Mononuclear cell (primary cell): ENCODE results near the gene THSD7A. TPM values are rescaled to one million over a fixed set of nuclear protein-coding genes. Genes with fewer than 3 reads are reported as not detected.
A peak's percentile ranks its signal among the peaks of the same experiment; 100 is the strongest.

ENCODE experiments used
- H3K27me3 ChIP-seq: 2 replicates; pipeline ENCODE4 v1.6.0; 2011; ENCODE audit warnings: low read length, control low read depth; ENCODE audit not compliant: insufficient read depth
- H3K4me1 ChIP-seq: 2 replicates; pipeline ENCODE4 v1.5.1; 2011; ENCODE audit warnings: mild to moderate bottlenecking, low read length, control low read depth; ENCODE audit not compliant: insufficient read depth
- H3K4me3 ChIP-seq: 2 replicates; pipeline ENCODE4 v1.5.1; 2011; ENCODE audit warnings: mild to moderate bottlenecking, low read length, moderate library complexity
- H3K9me3 ChIP-seq: 2 replicates; pipeline ENCODE4 v1.5.1; 2011; ENCODE audit warnings: low read depth, mild to moderate bottlenecking, control low read depth, low read length
- total RNA-seq: library from RNA; depleted of rRNA; stranded (reverse); fragments of >200 nt; gene quantifications from one replicate; pipeline ENCODE4 v1.2.3, GENCODE V29; 2012

THSD7A gene, protein sequence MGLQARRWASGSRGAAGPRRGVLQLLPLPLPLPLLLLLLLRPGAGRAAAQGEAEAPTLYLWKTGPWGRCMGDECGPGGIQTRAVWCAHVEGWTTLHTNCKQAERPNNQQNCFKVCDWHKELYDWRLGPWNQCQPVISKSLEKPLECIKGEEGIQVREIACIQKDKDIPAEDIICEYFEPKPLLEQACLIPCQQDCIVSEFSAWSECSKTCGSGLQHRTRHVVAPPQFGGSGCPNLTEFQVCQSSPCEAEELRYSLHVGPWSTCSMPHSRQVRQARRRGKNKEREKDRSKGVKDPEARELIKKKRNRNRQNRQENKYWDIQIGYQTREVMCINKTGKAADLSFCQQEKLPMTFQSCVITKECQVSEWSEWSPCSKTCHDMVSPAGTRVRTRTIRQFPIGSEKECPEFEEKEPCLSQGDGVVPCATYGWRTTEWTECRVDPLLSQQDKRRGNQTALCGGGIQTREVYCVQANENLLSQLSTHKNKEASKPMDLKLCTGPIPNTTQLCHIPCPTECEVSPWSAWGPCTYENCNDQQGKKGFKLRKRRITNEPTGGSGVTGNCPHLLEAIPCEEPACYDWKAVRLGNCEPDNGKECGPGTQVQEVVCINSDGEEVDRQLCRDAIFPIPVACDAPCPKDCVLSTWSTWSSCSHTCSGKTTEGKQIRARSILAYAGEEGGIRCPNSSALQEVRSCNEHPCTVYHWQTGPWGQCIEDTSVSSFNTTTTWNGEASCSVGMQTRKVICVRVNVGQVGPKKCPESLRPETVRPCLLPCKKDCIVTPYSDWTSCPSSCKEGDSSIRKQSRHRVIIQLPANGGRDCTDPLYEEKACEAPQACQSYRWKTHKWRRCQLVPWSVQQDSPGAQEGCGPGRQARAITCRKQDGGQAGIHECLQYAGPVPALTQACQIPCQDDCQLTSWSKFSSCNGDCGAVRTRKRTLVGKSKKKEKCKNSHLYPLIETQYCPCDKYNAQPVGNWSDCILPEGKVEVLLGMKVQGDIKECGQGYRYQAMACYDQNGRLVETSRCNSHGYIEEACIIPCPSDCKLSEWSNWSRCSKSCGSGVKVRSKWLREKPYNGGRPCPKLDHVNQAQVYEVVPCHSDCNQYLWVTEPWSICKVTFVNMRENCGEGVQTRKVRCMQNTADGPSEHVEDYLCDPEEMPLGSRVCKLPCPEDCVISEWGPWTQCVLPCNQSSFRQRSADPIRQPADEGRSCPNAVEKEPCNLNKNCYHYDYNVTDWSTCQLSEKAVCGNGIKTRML (N-terminal part only)
- total RNA-seq = 0.10 TPM

DNA sequence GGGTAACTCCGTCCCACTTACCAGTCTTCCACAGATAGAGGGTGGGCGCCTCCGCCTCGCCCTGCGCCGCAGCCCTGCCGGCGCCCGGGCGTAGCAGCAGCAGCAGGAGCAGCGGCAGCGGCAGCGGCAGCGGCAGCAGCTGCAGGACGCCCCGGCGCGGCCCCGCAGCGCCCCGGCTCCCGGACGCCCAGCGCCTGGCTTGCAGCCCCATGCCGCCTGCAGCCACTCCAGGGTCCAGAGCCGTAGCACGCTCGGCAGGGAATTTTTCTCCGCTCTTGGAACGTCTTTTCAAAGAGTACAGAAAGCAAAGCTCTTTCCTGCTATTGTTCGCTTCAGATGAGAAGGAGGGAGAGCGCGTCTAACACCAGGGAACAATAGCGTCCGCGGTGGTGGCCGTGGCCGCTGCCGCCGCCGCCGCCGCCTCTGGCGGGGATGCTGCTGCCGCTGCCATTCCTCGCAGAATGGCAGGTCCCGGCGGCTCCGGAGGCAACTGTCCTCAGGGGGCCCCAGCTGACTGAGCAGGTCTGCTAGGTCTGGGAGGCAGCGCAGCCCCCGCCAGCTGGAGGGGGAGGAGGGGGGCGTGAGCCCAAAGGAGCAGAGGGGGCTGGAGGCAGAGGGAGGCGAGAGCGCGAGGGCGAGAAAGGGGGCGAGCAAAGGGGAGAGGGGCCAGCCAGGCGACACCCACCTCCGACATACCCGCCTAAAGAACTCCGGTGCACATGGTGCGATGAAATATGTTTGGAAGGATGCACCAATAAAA, at the start of gene THSD7A:
TSS of gene THSD7A (minus strand) at position 463 of the 760 bp plus-strand sequence. CDS start at position 211, 252 bp downstream.
- no peaks in the 10 kb centered on the region for H3K9me3 ChIP-seq
- H3K4me3 ChIP-seq = peak within 1 kb of the TSS; percentile 3
- H3K27me3 ChIP-seq = peaks cover 26% of the 10 kb centered on the region
- H3K4me1 ChIP-seq = peaks cover 6% of the 10 kb centered on the region

GRCh38 chr7:11881680-11882079, 49.7 kb upstream of the THSD7A start:
- Histone ChIP-seq H3K9me3 (no peaks in the 10 kb centered on the region), H3K4me3 (no peak overlapping the region), H3K4me1 (no peaks in the 10 kb centered on the region), H3K27me3 (no peaks in the 10 kb centered on the region)

DNA sequence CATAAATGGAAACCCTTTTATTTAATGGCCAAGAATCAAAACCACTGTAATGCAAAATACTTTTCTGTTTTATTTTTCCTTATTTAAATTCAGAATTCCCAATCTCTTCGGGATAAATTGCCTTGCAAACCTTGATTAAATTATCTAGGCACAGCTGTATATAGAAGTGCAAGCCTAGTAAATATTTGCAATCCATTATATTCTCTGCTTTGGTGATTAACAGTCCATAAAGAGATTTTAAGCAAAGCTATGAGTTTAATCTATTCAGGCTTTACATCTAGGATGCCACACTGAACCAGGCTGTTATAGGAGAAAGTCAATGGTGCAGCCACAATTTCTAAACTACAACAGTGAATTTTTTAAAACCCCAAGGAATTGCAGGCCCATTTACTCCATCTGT, 43.6 kb upstream of the THSD7A start:
- Histone ChIP-seq H3K4me1 (no peaks in the 10 kb centered on the region), H3K4me3 (no peak overlapping the region), H3K27me3 (no peaks in the 10 kb centered on the region), H3K9me3 (no peaks in the 10 kb centered on the region)

GRCh38 chr7:11865671-11866070, 33.7 kb upstream of the THSD7A start:
- Histone ChIP-seq H3K4me1 (no peaks in the 10 kb centered on the region), H3K27me3 (no peaks in the 10 kb centered on the region), H3K9me3 (no peaks in the 10 kb centered on the region), H3K4me3 (no peak overlapping the region)

DNA sequence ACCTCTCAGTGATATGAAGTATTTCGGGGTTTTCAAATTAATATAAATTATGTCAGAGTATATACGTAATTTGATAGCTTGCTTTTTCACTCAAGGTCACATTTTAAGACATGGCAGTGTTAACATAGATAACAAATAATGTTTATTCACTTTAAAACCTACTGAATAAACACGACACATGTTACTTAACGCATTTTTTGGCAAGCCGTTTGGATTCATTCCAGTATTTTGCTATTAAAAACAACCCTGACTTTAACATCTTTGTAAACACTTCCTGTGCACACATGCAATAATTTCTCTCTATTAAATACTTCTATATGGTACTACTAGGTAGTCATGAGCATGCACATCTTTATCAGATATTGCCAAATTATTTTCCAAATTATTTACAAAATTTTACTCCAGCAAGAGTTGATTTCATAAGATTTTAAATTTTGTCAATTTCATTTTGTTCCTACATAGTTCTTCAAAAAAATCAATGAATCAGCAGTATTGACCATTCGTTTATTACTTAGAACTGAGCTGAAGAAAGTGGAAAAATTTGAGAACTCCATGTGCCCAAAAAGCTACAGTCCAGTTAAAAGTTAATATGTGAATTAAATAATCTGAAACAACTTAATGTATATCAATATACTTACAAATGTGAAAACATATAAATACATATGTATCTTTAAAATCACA, 26.8 kb upstream of the THSD7A start:
- Histone ChIP-seq H3K9me3 (no peaks in the 10 kb centered on the region), H3K4me3 (no peak overlapping the region), H3K27me3 (no peaks in the 10 kb centered on the region), H3K4me1 (no peaks in the 10 kb centered on the region)

- no peaks in the 10 kb centered on the region for H3K4me1 ChIP-seq
- H3K4me3 ChIP-seq = no peak overlapping the region
- H3K9me3 ChIP-seq = no peaks in the 10 kb centered on the region
- no peaks in the 10 kb centered on the region for H3K27me3 ChIP-seq
These were observed 26.0 kb upstream of the THSD7A start for GRCh38 chr7:11858026-11858425.

GRCh38 chr7:11848251-11848650, 16.3 kb upstream of the THSD7A start:
- no peaks in the 10 kb centered on the region for H3K27me3 ChIP-seq
- no peak overlapping the region for H3K4me3 ChIP-seq
- no peaks in the 10 kb centered on the region for H3K4me1 ChIP-seq
- no peaks in the 10 kb centered on the region for H3K9me3 ChIP-seq

DNA sequence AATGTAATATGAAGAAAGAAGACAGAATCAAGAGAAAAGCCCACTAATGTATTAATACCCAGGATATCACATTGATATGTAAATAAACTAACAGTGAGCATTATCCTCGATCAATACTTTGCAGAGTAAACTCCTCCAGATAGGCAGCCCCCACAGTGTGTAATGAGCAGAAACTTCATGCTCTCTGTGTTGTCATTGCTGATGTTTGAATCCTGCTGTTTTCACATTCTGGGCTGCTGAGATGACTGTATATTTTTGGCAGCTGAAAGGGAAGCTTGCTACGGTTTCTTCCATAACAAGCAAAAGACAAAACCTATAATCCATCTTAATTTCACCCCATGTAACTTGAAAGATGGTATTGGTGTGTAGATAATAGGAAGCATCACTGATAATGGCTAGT, 15.3 kb upstream of the THSD7A start:
- H3K27me3 ChIP-seq = no peaks in the 10 kb centered on the region
- no peaks in the 10 kb centered on the region for H3K9me3 ChIP-seq
- H3K4me3 ChIP-seq = no peak overlapping the region
- no peaks in the 10 kb centered on the region for H3K4me1 ChIP-seq

DNA sequence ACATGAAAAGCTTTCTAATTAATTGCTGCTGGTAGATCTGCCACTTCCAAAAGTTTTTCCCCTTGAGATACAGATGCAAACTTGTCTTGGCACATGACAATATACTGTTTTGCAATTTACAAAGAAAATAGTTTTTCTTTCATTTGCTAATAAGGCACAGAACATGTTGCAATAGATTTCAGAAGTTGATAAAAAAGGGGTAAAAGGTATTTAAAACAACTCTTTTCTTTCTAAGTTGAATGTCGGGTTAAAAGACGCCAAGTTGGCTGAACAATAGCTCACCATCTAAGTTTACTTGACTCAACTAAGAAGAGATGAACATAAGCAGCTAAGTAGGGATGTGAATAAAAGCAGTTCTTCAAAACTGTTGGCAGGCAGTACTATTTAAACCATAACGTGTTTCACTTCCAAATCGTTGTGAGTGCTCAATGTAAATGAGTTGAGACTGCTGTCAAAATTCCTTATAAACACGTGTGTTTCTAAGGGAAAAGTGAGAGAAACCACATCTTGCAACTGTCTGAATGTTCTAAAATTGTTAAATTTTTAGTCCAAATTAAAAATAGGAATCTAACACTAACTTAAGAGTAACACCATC, 14.5 kb upstream of the THSD7A start:
- Histone ChIP-seq H3K27me3 (no peaks in the 10 kb centered on the region), H3K4me1 (no peaks in the 10 kb centered on the region), H3K4me3 (no peak overlapping the region), H3K9me3 (no peaks in the 10 kb centered on the region)

DNA sequence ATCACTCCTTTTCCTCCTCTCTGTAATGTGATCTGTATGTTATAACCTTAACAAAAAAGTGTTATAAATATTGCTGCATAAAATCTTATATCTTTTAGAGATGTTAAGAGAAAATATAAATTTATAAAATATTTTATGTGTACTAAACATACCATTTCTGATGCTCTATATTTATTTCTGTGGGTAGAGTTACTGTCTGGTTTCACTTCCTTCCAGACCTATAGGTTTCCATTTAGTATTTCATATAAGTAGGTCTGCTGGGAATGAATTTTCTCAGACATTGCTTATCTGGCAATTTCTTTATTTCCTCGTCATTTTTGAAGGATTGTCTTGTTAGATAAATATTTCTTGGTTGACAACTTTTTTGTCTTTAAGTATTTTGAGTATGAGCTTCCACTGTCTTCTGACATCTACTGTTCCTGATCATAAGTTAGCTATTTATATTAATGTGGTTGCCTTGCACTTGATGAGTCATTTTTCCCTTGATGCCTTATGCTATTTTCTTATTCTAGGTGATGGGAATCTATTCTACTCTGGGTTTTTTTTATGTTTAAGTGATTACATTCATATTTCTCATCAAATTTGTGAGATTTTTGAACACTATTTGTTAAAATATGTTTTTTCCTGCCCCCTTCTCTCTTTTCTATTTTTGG, 11.2 kb upstream of the THSD7A start:
- Histone ChIP-seq H3K27me3 (no peaks in the 10 kb centered on the region), H3K9me3 (no peaks in the 10 kb centered on the region)

GRCh38 chr7:11841657-11842056, 9.7 kb upstream of the THSD7A start:
- Histone ChIP-seq H3K9me3 (no peaks in the 10 kb centered on the region), H3K4me3 (no peak overlapping the region), H3K4me1 (no peaks in the 10 kb centered on the region), H3K27me3 (no peaks in the 10 kb centered on the region)

More for the DNA sequence above, 11.2 kb upstream of the THSD7A start:
- H3K4me1 ChIP-seq = no peaks in the 10 kb centered on the region
- no peak overlapping the region for H3K4me3 ChIP-seq

DNA sequence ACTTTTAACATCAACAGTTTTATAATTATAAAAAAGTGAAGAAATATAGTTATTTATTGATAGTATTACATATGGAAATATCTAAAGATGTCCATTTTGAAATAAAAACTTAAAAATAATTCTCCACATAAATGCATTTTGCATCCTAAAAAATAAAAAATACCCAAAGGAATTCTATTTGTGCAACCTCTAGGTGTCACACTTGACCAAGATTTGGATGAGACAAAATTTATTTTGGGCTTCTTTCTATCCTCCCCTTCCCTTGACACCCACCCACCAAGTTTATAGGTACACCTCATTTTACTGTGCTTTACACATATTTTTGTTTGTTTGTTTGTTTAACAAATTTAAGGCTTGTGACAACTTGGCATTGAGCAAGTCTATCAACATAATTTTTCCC, 3.3 kb upstream of the THSD7A start:
- Histone ChIP-seq H3K4me3 (no peak overlapping the region), H3K4me1 (peaks cover 6% of the 10 kb centered on the region), H3K27me3 (peaks cover 26% of the 10 kb centered on the region), H3K9me3 (no peaks in the 10 kb centered on the region)

GRCh38 chr7:11833431-11833830, 1.4 kb upstream of the THSD7A start:
- Histone ChIP-seq H3K27me3 (peaks cover 26% of the 10 kb centered on the region), H3K4me3 (no peak overlapping the region), H3K9me3 (no peaks in the 10 kb centered on the region), H3K4me1 (peaks cover 6% of the 10 kb centered on the region)
